Testis (tissue), 2 donors: Measurements from ENCODE around the gene CD74.

Source experiments
- CTCF ChIP-seq, 3 experiments: fragments of 450-650 bp in 2 of 3; fragments of 200-600 bp in 1 of 3; sonication (generic) in 1 of 3; IDR thresholded peaks; one replicate each; pipeline ENCODE4 v1.5.1; 2016 to 2019; ENCODE audit warnings: antibody characterized with exemption in 3 of 3, mild to moderate bottlenecking in 2 of 3, moderate library complexity in 1 of 3
- POLR2A ChIP-seq: fragments of 450-650 bp; IDR thresholded peaks from one replicate; pipeline ENCODE4 v1.6.1; 2017; ENCODE audit warnings: antibody characterized with exemption, mild to moderate bottlenecking, moderate library complexity

GRCh38 chr5:150434464-150434863 is 21.8 kb upstream of the CD74 start:
- TF ChIP-seq CTCF (IDR thresholded peaks at IDR 0.05): no peak
- no peak for TF ChIP-seq POLR2A
